NT2/D1 (cell line): ENCODE measurements around the gene GAS2L1.

Source experiments
- SUZ12 ChIP-seq: IDR thresholded peaks from 2 replicates; pipeline ENCODE4 v1.6.1; 2011; ENCODE audit not compliant: insufficient read length, insufficient read depth; ENCODE audit errors: extremely low read depth
- YY1 ChIP-seq: IDR thresholded peaks from 2 replicates; pipeline ENCODE4 v1.6.1; 2011; ENCODE audit not compliant: insufficient read length, insufficient read depth
- ZNF274 ChIP-seq: IDR thresholded peaks from 2 replicates; pipeline ENCODE4 v1.6.1; 2011; ENCODE audit warnings: mild to moderate bottlenecking, low read depth, low read length

- no peak for TF ChIP-seq ZNF274
- TF ChIP-seq YY1 = no peak
- no peak for TF ChIP-seq SUZ12
These were observed 37.2 kb upstream of the GAS2L1 start for GRCh38 chr22:29269230-29269604.
